PC-3 (cell line): Measurements from ENCODE around the gene CIAPIN1. TPM values are rescaled to one million over a fixed set of nuclear protein-coding genes. Genes with fewer than 3 reads are reported as not detected.

Experiments
- ATAC-seq: fragments of 200-7000 bp; cut with Tn5 transposase; 2 replicates; pipeline ENCODE4 v1.9.1; 2020; ENCODE audit warnings: mild to moderate bottlenecking, moderate library complexity
- BruUV-seq: library from RNA; stranded (reverse); fragments of 400-500 nt; replicated peaks from 2 replicates; lab custom pipeline; 2021; lab: Mats Ljungman, UMichigan
- CTCF ChIA-PET: fragments of 300-600 bp; sonication (Branson Sonifier 250); formaldehyde crosslinking; loops from one replicate; lab custom pipeline; 2022; ENCODE audit warnings: antibody characterized with exemption; lab: Charles Lee
- POLR2A ChIA-PET: fragments of 300-600 bp; sonication (Branson Sonifier 250); formaldehyde crosslinking; loops from one replicate; lab custom pipeline; 2022; ENCODE audit warnings: antibody characterized with exemption; ENCODE audit not compliant: unreplicated experiment; lab: Charles Lee
- DNase-seq: peaks from one replicate; pipeline ENCODE4 v3.0.0-alpha.2; 2015
- H2AFZ ChIP-seq: fragments of 300-600 bp; sonication (generic); 2 replicates; pipeline ENCODE4 v1.6.0; 2016; ENCODE audit warnings: antibody characterized with exemption, low read length
- H3F3A ChIP-seq: fragments of 300-600 bp; sonication (generic); one replicate; pipeline ENCODE4 v1.6.0; 2017; ENCODE audit warnings: antibody characterized with exemption, low read length, control low read depth, mild to moderate bottlenecking; ENCODE audit not compliant: unreplicated experiment
- H3K27ac ChIP-seq: fragments of 300-600 bp; sonication (generic); 2 replicates; pipeline ENCODE4 v1.5.1; 2016; ENCODE audit warnings: mild to moderate bottlenecking, low read length
- H3K27me3 ChIP-seq: fragments of 300-600 bp; sonication (generic); 2 replicates; pipeline ENCODE4 v1.6.1; 2016; ENCODE audit warnings: low read length, mixed read lengths
- H3K36me3 ChIP-seq: fragments of 300-600 bp; sonication (generic); 2 replicates; pipeline ENCODE4 v1.6.1; 2016; ENCODE audit warnings: low read depth, mixed run types, low read length, mixed read lengths
- H3K4me1 ChIP-seq: fragments of 300-600 bp; sonication (generic); 2 replicates; pipeline ENCODE4 v1.5.1; 2016; ENCODE audit warnings: low read length; ENCODE audit not compliant: insufficient read depth
- H3K4me2 ChIP-seq: fragments of 300-600 bp; sonication (generic); 2 replicates; pipeline ENCODE4 v1.6.0; 2016; ENCODE audit warnings: low read length
- H3K4me3 ChIP-seq: fragments of 300-600 bp; sonication (generic); 2 replicates; pipeline ENCODE4 v1.5.1; 2016; ENCODE audit warnings: mild to moderate bottlenecking, low read length, mixed read lengths
- H3K79me2 ChIP-seq: fragments of 300-600 bp; sonication (generic); 2 replicates; pipeline ENCODE4 v1.6.1; 2017; ENCODE audit warnings: low read length, mixed read lengths
- H3K9ac ChIP-seq: fragments of 300-600 bp; sonication (generic); 2 replicates; pipeline ENCODE4 v1.6.0; 2016; ENCODE audit warnings: mild to moderate bottlenecking, low read length
- H3K9me2 ChIP-seq: fragments of 300-600 bp; sonication (generic); replicated peaks from 2 replicates; pipeline ENCODE4 v1.6.1; 2016; ENCODE audit warnings: mixed run types, low read length, mixed read lengths
- H3K9me3 ChIP-seq: fragments of 300-600 bp; sonication (generic); 2 replicates; pipeline ENCODE4 v1.6.1; 2016; ENCODE audit warnings: low read length, mixed read lengths
- H4K20me1 ChIP-seq: fragments of 300-600 bp; sonication (generic); 2 replicates; pipeline ENCODE4 v1.6.1; 2016; ENCODE audit warnings: low read length, mixed read lengths
- EZH2 ChIP-seq: fragments of 300-600 bp; sonication (generic); IDR thresholded peaks from one replicate; pipeline ENCODE4 v1.6.1; 2017; ENCODE audit warnings: antibody characterized with exemption, mild to moderate bottlenecking, low read length; ENCODE audit not compliant: unreplicated experiment
- EZH2phosphoT487 ChIP-seq: fragments of 300-600 bp; sonication (generic); IDR thresholded peaks from 2 replicates; pipeline ENCODE4 v1.6.1; 2018; ENCODE audit warnings: mild to moderate bottlenecking, antibody characterized with exemption, low read length, borderline replicate concordance
- intact Hi-C: fragments of 100-400 bp; cut with micrococcal nuclease; formaldehyde crosslinking; loops from 2 replicates; pipeline ENCODE4 v1.9.0; 2023
- total RNA-seq: library from RNA; depleted of rRNA; stranded (reverse); fragments of >200 nt; gene quantifications from 2 replicates; pipeline ENCODE4 v1.2.3, GENCODE V29; 2014
- TF ChIP-seq, protein P1 (sequence below): fragments of 300-600 bp; sonication (generic); conservative IDR thresholded peaks from 2 replicates; pipeline ENCODE4 v1.5.1; 2017; ENCODE audit warnings: antibody characterized with exemption, low read depth, mild to moderate bottlenecking, low read length

Gene CIAPIN1
- total RNA-seq, 1 experiment from 2014 or later = 48.6 TPM

DNA sequence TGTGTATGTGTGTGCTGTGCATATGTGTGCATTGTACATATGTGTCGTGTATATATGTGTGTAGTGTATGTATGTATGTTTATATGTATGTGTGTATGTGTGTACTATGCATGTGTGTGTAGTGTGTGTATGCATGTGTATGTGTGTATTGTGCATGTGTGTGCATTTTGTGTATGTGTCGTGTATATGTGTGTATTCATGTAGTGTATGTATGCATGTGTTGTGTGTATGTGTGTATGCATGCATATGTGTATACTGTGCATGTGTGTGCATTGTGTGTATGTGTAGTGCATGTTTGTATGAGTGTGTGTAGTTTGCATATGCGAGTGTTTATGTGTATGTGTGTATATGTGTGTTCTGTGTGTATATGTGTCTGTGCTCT is 58.1 kb downstream of the CIAPIN1 start:
- Histone ChIP-seq H3K27me3 (no peaks in the 10 kb centered on the region), H3K9ac (no peak overlapping the region), H3F3A (no peaks in the 10 kb centered on the region), H3K9me3 (no peaks in the 10 kb centered on the region), H3K4me3 (no peak overlapping the region), H4K20me1 (no peaks in the 10 kb centered on the region), H2AFZ (no peak overlapping the region), H3K4me1 (peaks cover 2% of the 10 kb centered on the region; the same call in 1 of the 2 replicates), H3K27ac (no peak overlapping the region), H3K79me2 (no peaks in the 10 kb centered on the region), H3K4me2 (no peak overlapping the region), H3K36me3 (no peaks in the 10 kb centered on the region), H3K9me2 (no peaks in the 10 kb centered on the region)
- TF ChIP-seq, protein P1, sequence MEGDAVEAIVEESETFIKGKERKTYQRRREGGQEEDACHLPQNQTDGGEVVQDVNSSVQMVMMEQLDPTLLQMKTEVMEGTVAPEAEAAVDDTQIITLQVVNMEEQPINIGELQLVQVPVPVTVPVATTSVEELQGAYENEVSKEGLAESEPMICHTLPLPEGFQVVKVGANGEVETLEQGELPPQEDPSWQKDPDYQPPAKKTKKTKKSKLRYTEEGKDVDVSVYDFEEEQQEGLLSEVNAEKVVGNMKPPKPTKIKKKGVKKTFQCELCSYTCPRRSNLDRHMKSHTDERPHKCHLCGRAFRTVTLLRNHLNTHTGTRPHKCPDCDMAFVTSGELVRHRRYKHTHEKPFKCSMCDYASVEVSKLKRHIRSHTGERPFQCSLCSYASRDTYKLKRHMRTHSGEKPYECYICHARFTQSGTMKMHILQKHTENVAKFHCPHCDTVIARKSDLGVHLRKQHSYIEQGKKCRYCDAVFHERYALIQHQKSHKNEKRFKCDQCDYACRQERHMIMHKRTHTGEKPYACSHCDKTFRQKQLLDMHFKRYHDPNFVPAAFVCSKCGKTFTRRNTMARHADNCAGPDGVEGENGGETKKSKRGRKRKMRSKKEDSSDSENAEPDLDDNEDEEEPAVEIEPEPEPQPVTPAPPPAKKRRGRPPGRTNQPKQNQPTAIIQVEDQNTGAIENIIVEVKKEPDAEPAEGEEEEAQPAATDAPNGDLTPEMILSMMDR = no peak
- TF ChIP-seq EZH2 = no peak
- ChIA-PET POLR2A (no interaction called here), CTCF (no interaction called here)
- BruUV-seq = no TSS peak
- ATAC-seq (no peak), DNase-seq (no peak)
- intact Hi-C loops = no loop called here

DNA sequence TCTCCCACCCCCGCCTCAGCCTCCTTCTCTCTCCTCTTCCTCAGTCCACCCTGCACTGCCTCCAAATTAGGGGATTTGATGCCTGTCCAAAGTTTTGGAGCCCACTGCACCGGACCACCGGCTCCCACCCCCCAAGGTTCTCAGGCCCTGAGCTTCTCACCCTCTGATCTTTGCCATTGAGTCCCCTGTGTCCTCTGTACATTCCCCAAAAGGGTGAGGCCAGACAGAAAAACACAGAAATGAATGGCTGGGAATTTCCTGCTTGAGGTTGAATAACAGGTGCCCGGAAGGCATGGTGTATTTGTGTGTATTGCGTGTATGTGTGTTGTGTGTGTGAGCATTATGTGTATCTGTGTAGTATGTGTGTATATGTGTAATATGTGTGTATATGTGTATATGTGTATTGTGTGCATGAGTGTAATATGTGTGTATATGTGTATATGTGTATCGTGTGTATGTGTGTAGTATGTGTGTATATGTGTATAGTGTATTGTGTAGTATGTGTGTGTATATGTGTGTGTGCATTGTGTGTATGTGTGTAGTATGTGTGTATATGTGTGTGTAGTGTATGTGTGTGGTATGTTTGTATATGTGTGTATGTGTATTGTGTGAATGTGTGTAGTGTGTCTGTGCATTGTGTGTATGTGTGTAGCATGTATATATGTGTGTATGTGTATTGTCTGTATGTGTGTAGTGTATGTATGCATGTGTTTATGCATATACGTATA is 58.7 kb downstream of the CIAPIN1 start:
- H3K27me3 ChIP-seq = no peaks in the 10 kb centered on the region
- H3K4me3 ChIP-seq = no peak overlapping the region
- H3F3A ChIP-seq = no peaks in the 10 kb centered on the region
- ChIA-PET POLR2A (no interaction called here), CTCF (no interaction called here)
- no peaks in the 10 kb centered on the region for H3K79me2 ChIP-seq
- no peak overlapping the region for H2AFZ ChIP-seq
- peaks cover 4% of the 10 kb centered on the region; the same call in 1 of the 2 replicates for H3K4me1 ChIP-seq
- BruUV-seq = no TSS peak
- ATAC-seq = no peak
- no peak overlapping the region for H3K4me2 ChIP-seq
- no peaks in the 10 kb centered on the region for H3K36me3 ChIP-seq
- no peak for TF ChIP-seq EZH2
- no peak for TF ChIP-seq EZH2phosphoT487
- TF ChIP-seq, protein P1 = no peak
- H3K9ac ChIP-seq = no peak overlapping the region
- H4K20me1 ChIP-seq = no peaks in the 10 kb centered on the region
- peak; percentile 7 for DNase-seq
- intact Hi-C loops = no loop called here
- no peaks in the 10 kb centered on the region for H3K9me2 ChIP-seq
- no peaks in the 10 kb centered on the region for H3K9me3 ChIP-seq
- H3K27ac ChIP-seq = no peak overlapping the region

DNA sequence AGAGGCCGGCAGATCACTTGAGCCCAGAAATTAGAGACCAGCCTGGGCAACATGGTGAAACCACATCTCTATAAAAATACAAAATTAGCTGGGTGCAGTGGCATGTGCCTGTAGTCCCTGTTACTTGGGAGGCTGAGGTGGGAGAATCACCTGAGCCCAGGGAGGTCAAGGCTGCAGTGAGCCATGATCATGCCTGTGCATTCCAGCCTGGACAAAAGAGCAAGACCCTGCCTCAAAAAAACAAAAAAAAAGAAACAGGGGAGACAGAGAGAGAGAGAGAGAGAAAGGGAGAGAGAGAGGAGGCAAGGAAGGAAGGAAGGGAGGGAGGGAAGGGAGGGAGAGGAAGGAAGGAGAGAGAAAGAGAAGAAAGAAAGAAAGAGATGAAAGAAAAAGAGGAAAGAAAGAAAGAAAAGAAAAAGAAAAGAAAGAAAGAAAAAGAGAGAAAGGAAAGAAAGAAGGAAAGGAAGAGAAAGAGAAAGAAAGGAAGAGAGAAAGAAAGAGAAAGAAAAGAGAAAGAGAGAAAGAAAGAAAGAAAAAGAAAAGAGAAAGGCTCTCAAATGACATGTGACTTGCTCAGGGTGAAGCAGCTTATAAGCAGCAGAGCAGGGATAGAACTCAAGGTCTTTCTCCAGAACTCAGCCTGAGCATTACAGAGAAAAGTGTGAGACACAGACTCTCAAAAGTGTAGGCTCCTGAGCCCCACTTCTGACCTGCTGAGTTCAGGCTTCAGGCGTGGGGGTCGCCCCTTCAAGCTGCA is 59.4 kb downstream of the CIAPIN1 start:
- no peaks in the 10 kb centered on the region for H3K9me3 ChIP-seq
- CTCF ChIA-PET = no interaction called here
- intact Hi-C loops = no loop called here
- ATAC-seq (no peak), DNase-seq (no peak)
- peaks cover 4% of the 10 kb centered on the region; the same call in 1 of the 2 replicates for H3K4me1 ChIP-seq
- no peaks in the 10 kb centered on the region for H3K9me2 ChIP-seq
- no peaks in the 10 kb centered on the region for H3K36me3 ChIP-seq
- no peak overlapping the region for H2AFZ ChIP-seq
- no peaks in the 10 kb centered on the region for H3K27me3 ChIP-seq
- no peaks in the 10 kb centered on the region for H4K20me1 ChIP-seq
- H3K4me3 ChIP-seq = no peak overlapping the region
- H3K9ac ChIP-seq = no peak overlapping the region
- BruUV-seq = no TSS peak
- no peak overlapping the region for H3K27ac ChIP-seq
- TF ChIP-seq EZH2 (no peak), EZH2phosphoT487 (no peak)
- TF ChIP-seq, protein P1 = no peak
- POLR2A ChIA-PET = no interaction called here
- no peaks in the 10 kb centered on the region for H3K79me2 ChIP-seq
- H3F3A ChIP-seq = no peaks in the 10 kb centered on the region
- H3K4me2 ChIP-seq = no peak overlapping the region
